AG04450 (cell line): ENCODE measurements around the gene SEMA5B. TPM values are rescaled to one million over a fixed set of nuclear protein-coding genes. Genes with fewer than 3 reads are reported as not detected.
A peak's percentile ranks its signal among the peaks of the same experiment; 100 is the strongest.

ENCODE experiments used
- CTCF ChIA-PET: fragments of 300-600, 350-600 bp; formaldehyde crosslinking; extraction: SDS; loops from one replicate; lab custom pipeline; 2022; ENCODE audit warnings: antibody characterized with exemption, inconsistent platforms; lab: Charles Lee
- POLR2A ChIA-PET: fragments of 350-600 bp; formaldehyde crosslinking; extraction: SDS; loops from one replicate; lab custom pipeline; 2021; ENCODE audit warnings: antibody characterized with exemption, inconsistent platforms; lab: Yijun Ruan, JAX
- DNase-seq: peaks from one replicate; pipeline ENCODE4 v3.0.0-alpha.2; 2011; ENCODE audit warnings: low read depth, low spot score
- H3K27ac ChIP-seq: one replicate; pipeline ENCODE4 v1.5.1; 2012; ENCODE audit warnings: low read depth, low read length, control low read depth
- H3K27me3 ChIP-seq: one replicate; pipeline ENCODE4 v1.6.0; 2012; ENCODE audit warnings: low read length; ENCODE audit not compliant: control insufficient read depth, insufficient read depth
- H3K4me3 ChIP-seq: 2 replicates; pipeline ENCODE4 v1.5.1; 2011; ENCODE audit warnings: mild to moderate bottlenecking, low read depth, low read length, control low read depth
- H3K9me3 ChIP-seq: 2 replicates; pipeline ENCODE4 v1.5.1; 2012; ENCODE audit warnings: low read length; ENCODE audit not compliant: control insufficient read depth, insufficient read depth
- CTCF ChIP-seq: IDR thresholded peaks from 2 replicates; pipeline ENCODE4 v1.5.1; 2011; ENCODE audit warnings: low read depth, low read length, control low read depth, inconsistent platforms
- polyA plus RNA-seq: library from polyadenylated mRNA; depleted of rRNA; stranded (reverse); fragments of >200 nt; gene quantifications from 2 replicates; pipeline ENCODE4 v1.2.3, GENCODE V29; 2011

The SEMA5B gene
- polyA plus RNA-seq, 1 experiment = not detected

GRCh38 chr3:123068601-123069381 is 41.2 kb upstream of the SEMA5B start:
- H3K4me3 ChIP-seq = peak overlapping the region; percentile 95
- no peak for TF ChIP-seq CTCF
- ChIA-PET CTCF (no interaction called here), POLR2A (no interaction called here)
- no peak overlapping the region for H3K27ac ChIP-seq
- DNase-seq = no peak
- no peaks in the 10 kb centered on the region; the same call in 1 of the 2 replicates for H3K9me3 ChIP-seq
- H3K27me3 ChIP-seq = no peaks in the 10 kb centered on the region

DNA sequence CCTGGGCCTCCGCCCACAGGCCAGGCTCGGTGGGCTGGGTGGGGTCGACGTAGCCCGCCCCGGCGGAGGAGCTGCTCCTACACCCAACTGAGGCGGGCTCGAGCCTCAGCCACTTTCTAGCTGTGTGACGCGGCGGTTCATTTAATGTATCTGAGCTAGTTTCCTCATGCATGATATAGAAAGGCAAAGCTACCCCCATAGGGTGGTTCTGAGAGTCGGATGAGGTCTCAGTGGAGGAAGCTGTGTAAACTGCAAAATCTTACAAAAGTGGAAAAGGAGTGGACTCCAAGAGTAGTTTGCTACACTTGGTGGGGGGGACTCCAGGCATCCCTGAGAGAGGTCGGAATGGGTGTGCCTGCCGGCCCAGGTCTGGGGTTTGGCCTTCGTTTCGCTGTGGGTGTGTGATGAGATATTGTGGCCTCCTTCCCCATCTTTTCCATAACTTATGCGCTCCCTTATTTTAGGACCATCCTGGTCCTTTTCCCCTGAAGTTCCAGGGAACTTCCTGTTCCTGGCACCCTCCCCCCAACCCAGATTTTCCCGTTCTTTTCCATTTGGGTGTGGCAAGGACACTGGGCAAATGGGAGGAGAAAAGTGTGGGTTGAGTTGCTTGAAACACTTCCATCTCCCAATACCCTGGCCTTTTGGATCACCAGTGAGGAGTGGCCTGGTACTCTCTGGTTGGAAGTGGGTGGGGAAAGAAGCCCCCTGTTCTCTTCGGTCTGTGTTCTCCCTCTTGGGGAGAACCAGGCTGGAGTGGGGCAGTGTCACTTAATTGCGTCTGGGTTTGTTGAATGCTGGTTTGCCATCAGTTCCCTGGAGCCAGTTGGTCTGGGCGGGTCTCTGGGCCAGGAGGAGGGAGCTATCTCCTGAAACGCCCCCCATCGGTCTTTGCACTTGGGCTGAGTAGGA is 40.4 kb upstream of the SEMA5B start:
- peaks cover 2% of the 10 kb centered on the region for H3K27me3 ChIP-seq
- no peak for DNase-seq
- no peaks in the 10 kb centered on the region; the same call in 1 of the 2 replicates for H3K9me3 ChIP-seq
- ChIA-PET POLR2A (interaction anchor here (0.8 to 1.6 kb wide), 2 partner anchors 11 to 13 kb away, joined by 3 to 7 read pairs; no protein-coding TSS in a partner anchor), CTCF (interaction anchor here (1.1 kb wide), 1 partner anchor 17 kb away, joined by 4 read pairs; no protein-coding TSS in a partner anchor)
- H3K27ac ChIP-seq = no peak overlapping the region
- peak overlapping the region; percentile 95 for H3K4me3 ChIP-seq
- no peak for TF ChIP-seq CTCF

DNA sequence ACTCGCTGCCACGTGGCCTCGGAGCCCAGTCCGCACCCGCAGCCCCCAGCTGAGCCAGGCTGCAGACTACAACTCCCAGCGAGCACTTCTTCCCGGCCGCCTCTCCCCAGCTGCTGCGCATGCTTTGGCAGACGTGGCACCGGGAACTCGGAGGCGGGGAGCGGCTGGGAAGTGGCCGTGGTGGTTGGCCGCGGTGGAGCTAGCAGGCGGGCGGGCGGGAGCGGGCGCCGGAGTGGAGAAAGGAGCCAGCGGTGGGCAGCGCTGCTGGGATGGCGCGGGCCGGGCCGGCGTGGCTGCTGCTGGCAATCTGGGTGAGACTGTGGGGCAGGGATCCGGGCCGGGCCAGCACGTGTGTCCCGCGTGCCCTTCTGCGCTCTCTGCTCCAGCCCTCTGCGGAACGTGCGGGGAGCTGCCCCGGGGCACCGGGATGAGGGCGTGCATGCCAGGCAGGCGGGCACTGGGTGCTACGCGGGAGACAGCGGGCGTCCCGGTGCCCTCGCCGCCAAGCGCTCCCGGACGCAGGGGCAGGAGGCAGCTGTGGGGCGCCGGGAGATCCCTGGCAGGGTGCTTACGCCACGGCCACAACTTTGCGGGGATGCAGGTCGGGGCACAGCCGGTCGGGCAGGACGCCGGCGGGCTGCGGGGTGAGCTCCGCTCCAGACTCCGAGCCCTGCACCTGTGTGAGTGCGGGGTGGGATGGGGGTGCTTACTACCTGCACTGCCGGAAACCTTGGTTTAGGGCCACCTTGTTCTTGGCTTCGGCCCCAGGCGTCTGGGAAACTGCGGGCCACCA is 39.5 kb upstream of the SEMA5B start, which contains the start of gene PDIA5:
TSS of gene PDIA5 (plus strand) at position 130 of the 793 bp plus-strand sequence. CDS start at position 270, 140 bp downstream.
- Histone ChIP-seq H3K27me3 (peaks cover 3% of the 10 kb centered on the region), H3K9me3 (no peaks in the 10 kb centered on the region; the same call in 1 of the 2 replicates), H3K27ac (peak within 1 kb of the TSS; percentile 52), H3K4me3 (peak within 1 kb of the TSS; percentile 95)
- no peak for TF ChIP-seq CTCF
- CTCF ChIA-PET = interaction anchor here (0.6 to 1.7 kb wide), 5 partner anchors 18 to 526 kb away, joined by 3 to 7 read pairs (median 4); no protein-coding TSS in a partner anchor
- peak; percentile 66 for DNase-seq
- POLR2A ChIA-PET = interaction anchor here (0.6 to 1.6 kb wide), 4 partner anchors 12 to 325 kb away, joined by 3 to 7 read pairs (median 3); no protein-coding TSS in a partner anchor

DNA sequence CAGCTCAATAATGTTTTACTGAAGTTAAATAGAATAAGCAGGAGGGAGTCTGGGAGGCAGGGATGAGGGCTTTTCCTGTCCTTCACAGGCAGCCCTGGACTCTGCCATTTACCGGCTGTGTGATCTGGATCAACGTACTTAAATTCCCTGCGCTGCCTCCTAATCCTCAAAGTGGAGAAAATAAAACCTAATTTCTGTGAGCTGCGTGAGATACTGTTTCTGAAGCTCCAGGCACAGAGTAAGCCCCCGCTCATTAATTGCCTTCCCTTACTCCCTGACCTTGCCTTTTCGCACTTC is 39.0 kb upstream of the SEMA5B start:
- ChIA-PET CTCF (interaction anchor here (0.6 to 1.7 kb wide), 5 partner anchors 19 to 525 kb away, joined by 3 to 7 read pairs (median 4); no protein-coding TSS in a partner anchor), POLR2A (interaction anchor here (0.6 to 1.6 kb wide), 3 partner anchors 14 to 324 kb away, joined by 3 to 7 read pairs (median 3); no protein-coding TSS in a partner anchor)
- Histone ChIP-seq H3K27ac (no peak overlapping the region), H3K27me3 (peaks cover 3% of the 10 kb centered on the region), H3K4me3 (peak overlapping the region; percentile 95), H3K9me3 (no peaks in the 10 kb centered on the region; the same call in 1 of the 2 replicates)
- DNase-seq = no peak
- no peak for TF ChIP-seq CTCF
